ACHN (cell line): ENCODE measurements around the gene TRIM43.
A peak's percentile ranks its signal among the peaks of the same experiment; 100 is the strongest.
"Not testable (repeated sequence)": the region's sequence is repeated elsewhere in the genome, so short reads cannot be mapped to it uniquely, and the experiment has no call there.

ENCODE experiments used
- DNase-seq: peaks from one replicate; pipeline ENCODE4 v3.0.0-alpha.2; 2015
- in situ Hi-C: cut with HindIII; loops from 2 replicates; pipeline ENCODE4 v1.10.0; 2017; ENCODE audit warnings: low sequenced_read_pairs, low pct_ligation_motif_present, low pct_unique_long_range_greater_than_20kb

TRIM43 gene

DNA sequence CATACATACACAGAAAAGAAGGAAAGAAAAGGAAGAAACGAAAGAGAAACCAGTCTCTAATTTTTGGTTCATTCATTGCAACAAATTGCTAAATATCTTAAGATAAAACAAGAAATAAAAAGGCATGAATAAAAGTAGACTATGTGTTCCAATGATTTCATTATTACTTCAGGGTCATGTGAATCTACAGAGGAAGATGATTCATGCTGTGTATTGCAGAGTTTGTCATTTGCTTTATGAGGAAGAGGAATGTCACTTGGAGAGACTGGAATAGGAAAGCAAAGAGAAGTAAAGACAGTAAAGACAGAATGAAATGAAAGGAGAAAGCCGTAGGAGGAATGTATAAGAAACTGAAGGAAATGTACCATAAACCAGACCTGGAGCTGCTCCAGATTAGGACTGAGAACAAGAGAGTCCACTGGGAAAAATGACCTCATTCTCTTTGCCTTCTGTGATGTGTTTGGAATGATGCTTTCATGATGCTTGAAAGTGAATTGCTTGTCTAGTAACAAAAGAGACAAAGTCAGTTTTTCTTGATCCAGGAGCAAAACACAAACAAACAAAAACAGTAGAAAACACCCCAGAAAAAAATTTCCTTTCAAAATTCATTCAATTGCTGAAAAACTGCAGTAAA lies 41.9 kb downstream of the TRIM43 start:
- DNase-seq, in situ Hi-C loops: not testable (repeated sequence)

DNA sequence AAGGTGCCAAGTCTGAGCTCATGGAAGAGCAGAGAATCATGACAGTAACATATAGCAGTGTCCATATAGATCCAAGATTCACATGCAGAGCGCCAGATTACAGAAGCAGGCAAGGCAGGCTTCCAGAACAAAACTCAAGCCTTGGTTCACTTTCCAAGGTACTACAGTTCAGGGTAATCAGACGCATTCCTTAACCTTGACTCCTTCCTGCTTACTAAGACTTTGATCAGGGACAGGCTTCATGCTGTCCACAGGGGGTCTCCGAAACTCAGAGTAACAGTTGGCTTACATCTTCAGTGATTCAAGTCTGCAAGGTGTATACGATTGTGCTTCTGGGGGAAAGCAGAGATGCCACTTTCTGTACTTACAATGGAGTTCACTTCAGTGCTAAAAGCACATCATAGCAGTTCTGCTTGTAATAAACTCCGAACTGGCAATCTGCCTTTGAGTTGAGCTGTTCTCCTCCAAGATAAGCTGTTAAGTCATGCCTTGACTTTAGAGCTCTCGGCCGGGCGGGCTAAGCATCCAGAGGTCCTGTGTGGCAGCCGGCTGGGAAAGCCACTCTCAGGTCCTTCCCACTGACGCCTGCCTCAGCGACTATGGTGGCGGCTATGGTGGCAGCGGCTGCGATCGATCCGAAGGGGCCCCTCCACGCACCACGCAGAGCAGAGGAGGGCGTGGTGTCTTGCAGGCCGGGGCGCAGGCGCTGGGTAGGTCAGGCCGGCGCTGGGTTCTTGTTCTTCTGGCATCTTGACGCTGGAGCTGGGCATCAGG lies 48.9 kb downstream of the TRIM43 start:
- DNase-seq, in situ Hi-C loops: not testable (repeated sequence)

GRCh38 chr2:95641289-95641575 lies 49.4 kb downstream of the TRIM43 start:
- DNase-seq, in situ Hi-C loops: not testable (repeated sequence)

- in situ Hi-C loops: not testable (repeated sequence)
- peak; percentile 71 for DNase-seq
Observed at GRCh38 chr2:95641787-95642186, 50.0 kb downstream of the TRIM43 start.

DNA sequence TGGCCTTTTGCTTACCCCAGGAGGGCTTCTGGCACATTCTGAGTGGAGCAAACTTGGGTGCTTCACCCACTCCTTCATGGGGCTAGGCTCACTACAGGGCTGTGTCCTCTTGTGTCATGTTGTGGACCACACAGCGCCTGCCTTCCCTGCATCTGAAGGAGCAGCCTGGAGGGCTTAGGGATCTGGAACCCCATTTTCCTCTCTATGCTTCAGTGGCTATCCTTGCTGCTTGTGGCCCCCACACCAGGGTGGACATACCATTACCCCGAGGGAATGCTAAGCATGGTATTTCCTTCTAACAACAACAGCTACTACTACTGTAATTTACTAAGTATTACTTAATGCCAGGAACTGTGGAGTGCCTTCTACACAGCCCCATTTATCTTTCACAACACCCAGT lies 50.6 kb downstream of the TRIM43 start:
- DNase-seq, in situ Hi-C loops: not testable (repeated sequence)

DNA sequence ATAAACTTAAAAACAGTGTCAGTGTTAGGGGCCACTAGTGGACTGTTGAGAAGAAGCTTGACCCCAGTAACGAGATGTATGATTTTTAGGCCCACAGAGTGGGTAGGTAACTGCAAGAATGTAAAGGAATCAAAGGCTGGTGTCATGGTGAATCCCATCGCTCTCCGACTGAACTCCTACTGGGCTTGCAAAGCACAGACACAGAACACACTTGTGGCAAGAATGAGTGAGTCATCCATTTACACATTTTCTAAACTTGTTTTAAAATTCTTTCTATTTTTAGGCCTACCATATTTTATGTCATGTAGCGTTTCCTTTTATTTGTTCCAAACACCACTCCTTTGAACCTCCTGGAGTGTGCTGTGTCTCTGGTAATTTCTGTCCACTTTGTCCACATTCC lies 51.1 kb downstream of the TRIM43 start:
- DNase-seq, in situ Hi-C loops: not testable (repeated sequence)

DNA sequence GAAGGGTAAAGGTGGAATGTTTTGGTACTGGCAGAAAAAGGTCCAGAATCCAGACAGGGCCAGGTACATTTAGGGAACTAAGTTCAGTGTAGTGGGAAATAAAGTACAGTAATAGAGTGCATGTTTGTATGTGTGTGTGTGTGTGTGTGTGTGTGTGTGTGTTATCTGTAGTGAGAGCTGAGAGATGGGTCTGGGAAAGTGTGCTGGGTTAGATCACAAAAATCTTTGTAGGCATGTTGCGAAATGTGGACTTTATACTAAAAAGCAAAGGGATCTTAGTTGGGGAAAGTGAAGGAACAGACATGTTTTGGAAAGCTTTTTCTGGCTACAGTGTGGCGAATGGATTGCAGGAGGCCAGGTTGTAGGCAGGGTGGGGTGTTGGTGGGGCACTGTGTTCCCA lies 53.5 kb downstream of the TRIM43 start:
- in situ Hi-C loops, DNase-seq: not testable (repeated sequence)

DNA sequence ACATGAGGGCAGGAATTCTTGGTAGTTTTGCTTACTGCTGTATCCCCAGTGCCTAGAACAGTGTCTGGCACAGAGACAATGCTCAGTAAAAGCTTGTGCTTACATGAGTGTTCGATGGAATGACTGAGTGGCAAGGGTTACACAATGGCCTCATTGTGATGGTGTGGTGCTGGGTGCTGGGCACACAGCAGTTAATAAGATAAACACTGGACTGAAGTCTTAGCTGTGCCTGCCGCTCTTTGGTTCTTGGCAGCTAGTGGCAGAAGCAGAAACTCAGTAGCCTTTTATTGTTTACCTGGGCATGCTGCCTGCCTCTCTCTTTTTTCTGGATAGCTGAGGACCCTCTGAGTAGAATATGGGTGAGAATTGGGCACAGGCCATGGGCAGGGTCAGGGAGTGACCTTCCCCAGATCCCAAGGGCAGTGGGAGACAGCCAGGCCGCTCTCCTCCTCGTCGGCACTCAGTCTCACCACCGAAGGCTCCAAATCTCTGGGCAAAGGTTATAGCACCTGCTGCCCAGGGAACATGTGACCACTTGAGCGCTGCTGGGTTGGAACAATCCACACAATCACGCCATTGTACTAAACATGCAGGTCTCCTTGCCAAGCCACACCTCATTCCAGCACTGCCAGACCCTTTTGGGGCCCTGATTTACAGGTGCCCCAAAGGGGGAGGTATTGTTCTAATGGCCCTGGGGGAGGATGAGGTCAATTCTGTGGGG lies 54.6 kb downstream of the TRIM43 start:
- DNase-seq, in situ Hi-C loops: not testable (repeated sequence)

- DNase-seq, in situ Hi-C loops: not testable (repeated sequence)
Observed at GRCh38 chr2:95648894-95649544, 57.2 kb downstream of the TRIM43 start.
